Embryonic facial prominence (tissue), 1 donor: ENCODE measurements around the gene ATXN1.
A peak's percentile ranks its signal among the peaks of the same experiment; 100 is the strongest.
"Not testable (repeated sequence)": the region's sequence is repeated elsewhere in the genome, so short reads cannot be mapped to it uniquely, and the experiment has no call there.

Experiments
- DNase-seq: peaks from one replicate; pipeline ENCODE4 v3.0.0-alpha.2; 2016; ENCODE audit errors: extremely low spot score

ATXN1 gene

DNA sequence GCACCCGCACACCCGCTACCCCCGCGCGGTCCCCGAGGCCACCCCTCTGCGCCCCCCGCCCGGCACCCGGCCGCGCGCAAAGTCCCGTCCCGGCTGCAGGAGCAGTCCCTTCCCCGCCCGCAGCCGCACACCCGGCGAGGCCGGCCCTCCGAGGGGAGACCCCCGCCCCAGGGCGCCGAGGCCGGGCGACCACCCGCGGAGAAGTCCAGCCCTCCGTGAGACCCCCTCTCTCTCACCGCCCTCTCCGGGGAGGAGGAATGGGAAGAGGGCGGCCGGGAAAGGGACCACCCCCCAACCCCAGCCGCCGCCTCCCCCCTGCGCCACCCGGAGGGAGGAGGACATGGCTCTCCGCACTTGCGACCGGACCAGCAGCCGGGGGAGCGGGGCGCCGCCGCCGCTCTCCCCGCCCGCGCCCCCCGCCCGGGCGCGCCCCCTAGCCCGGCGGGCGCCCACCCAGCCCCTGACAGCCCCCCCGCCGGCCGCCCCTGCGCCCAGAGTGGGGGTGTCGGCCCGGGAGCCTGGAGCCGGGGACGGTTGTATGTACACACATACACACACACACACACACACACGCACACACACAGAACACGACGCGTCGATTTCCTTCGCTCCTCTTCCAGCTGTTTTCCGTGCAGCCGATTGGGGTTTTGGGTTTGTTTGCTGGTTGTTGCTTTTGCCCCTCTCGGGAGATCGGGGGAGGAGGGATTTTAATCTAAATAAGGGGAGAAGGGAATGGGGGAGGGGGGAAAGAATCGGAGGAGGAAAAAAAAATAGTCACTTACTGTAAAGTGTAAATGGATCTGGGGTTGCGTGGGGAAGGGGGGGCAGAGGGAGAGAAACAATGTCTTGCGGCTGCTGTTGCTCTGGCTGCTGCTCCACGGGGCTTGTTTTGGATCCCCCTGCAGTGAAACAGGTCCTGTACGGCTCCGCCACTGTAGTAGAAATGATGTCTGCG, at the start of gene ATXN1:
ATXN1 (minus strand) TSS at position 945 of the 955 bp plus-strand sequence.
- peak; percentile 60 for DNase-seq

GRCh38 chr6:16810411-16810810, 49.2 kb upstream of the ATXN1 start:
- DNase-seq: no peak

DNA sequence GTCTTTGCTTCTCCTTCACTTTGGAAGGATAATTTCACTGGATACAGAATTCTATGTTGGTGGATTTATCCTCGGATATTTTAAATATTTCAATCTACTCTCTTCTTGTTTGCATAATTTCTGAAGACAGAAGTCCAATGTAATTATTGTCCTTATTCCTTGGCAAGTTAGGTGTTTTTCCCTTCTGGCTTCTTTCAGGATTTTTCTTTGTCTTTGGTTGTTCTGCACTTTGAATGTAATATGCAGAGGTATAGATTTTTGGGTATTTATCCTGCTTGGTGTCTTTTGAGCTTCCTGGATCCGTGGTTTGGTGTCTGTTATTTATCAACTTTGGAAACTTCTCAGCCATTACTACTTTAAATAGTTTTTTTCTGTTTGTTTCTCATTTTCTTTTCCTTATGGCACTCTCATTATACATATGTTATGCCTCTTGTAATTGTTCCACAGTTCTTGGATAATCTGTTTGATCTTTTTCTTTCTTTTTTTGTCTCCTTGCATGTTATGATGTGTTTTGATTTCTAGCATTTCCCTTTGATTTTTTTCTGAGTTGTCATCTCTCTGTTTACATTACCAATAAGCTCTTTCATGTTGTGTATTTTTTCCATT, 48.6 kb upstream of the ATXN1 start:
- no peak for DNase-seq

DNA sequence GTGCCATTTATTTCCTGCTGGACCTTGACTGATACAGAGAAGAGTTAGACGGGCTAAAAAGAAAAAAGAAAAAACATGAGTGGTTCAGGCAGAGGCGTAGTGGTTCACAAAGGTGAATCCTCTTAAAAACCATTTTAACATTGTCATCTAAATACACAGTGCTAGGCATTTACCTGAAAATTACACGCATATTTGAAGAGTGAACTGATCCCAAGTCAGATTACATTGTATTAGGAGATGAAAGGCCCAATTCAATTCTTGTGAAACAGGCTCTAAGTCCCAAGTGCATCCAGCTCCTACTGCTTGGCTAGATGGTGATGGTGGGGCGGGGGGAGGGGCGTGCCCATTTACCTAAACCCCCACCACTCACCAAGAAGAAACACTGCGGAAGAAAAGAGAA, 46.7 kb upstream of the ATXN1 start:
- no peak for DNase-seq

- DNase-seq: no peak
These were observed 45.1 kb upstream of the ATXN1 start for GRCh38 chr6:16806363-16806762.

GRCh38 chr6:16805243-16805950, 44.1 kb upstream of the ATXN1 start:
- DNase-seq: no peak

DNA sequence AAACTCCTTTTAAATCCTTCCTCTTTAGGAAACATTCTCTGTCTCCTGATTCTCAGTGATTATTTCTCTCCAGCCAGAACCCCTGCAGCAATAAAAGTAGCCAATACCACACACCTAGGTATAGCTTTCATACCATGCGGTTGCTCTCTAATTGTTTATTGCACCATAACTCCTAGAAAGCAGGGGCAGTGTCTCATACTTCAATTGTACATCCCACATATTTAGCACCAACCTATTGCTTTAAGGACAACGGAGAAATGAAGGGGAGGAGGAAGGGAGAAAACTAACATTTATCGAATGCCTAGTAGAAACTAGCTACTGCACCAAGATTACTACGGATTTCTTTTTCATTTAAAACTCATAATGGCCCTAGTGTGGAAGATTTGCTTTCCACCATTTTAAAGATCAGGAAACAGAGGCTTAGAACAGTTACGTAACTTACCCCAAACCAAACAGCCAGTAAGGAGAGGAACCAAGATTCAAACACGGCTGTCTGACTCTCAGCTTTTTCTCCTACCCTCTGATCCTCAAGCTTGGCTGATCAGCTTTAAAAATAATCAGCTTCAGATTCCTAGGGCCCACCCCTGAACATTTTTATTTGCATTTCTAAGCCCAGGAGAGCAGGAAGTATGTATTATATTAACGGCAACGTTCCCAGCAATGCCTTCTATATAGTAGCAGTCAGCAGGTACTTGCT, 43.4 kb upstream of the ATXN1 start:
- no peak for DNase-seq

- DNase-seq: peak; percentile 74
These were observed 42.3 kb upstream of the ATXN1 start for GRCh38 chr6:16803294-16804200.

GRCh38 chr6:16802071-16802470, 40.8 kb upstream of the ATXN1 start:
- DNase-seq: peak; percentile 54

- no peak for DNase-seq
These were observed 39.7 kb upstream of the ATXN1 start for GRCh38 chr6:16800942-16801341.

DNA sequence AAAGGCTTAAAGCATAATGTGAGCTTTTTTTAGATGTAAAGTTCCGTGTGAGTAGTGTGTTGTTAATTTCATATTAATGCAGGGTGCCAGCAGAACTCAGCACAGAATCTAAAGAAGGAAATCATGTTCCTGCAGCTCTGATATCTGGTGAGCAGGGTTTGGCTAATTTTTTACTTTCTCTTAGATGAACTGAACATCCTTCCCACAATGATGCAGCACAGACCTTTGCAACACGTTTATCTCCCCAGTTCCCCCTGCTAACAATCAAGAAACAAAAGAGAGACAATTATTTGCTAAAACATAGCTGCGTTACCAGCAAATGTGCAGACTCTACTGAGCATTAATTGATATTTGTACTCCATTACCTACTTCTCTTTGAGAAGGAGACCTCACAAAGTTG, 39.1 kb upstream of the ATXN1 start:
- no peak for DNase-seq

GRCh38 chr6:16799279-16800193, 38.3 kb upstream of the ATXN1 start:
- no peak for DNase-seq

- no peak for DNase-seq
These were observed 32.7 kb upstream of the ATXN1 start for GRCh38 chr6:16793828-16794412.

GRCh38 chr6:16789329-16790038, 28.2 kb upstream of the ATXN1 start:
- no peak for DNase-seq

GRCh38 chr6:16787128-16787682, 25.9 kb upstream of the ATXN1 start:
- DNase-seq: no peak

DNA sequence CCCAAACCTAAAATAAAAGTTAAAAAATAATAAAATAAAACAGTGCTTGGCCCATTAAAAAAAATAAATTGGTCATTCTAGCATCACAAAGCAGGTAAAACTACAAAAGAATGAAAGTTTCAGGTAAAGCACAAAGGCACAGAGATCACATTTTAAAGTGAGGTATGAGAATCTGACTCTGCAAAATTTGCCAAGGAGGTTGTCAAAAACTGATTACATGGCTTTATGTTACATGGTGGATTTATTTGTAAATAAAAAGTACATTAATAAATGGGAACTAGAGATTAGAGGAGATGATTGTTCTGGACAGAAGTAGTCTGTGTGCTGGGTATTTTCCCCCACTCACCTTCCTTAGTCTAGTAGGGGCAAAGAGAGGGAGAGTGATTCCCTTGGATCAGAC, 24.2 kb upstream of the ATXN1 start:
- no peak for DNase-seq

DNA sequence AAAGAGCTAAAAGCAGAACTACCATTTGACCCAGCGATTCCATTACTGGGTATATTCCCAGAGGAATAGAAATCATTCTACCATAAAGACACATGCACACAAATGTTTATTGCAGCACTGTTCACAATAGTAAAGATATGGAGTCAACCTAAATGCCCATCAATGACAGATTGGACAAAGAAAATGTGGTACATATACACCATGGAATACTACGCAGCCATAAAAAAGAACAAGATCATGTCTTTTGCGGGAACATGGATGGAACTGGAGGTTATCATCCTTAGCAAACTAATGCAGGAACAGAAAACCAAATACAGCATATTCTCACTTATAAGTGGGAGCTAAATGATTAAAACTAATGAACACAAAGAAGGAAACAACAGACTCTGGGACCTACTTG, 23.7 kb upstream of the ATXN1 start:
- not testable (repeated sequence) for DNase-seq

DNA sequence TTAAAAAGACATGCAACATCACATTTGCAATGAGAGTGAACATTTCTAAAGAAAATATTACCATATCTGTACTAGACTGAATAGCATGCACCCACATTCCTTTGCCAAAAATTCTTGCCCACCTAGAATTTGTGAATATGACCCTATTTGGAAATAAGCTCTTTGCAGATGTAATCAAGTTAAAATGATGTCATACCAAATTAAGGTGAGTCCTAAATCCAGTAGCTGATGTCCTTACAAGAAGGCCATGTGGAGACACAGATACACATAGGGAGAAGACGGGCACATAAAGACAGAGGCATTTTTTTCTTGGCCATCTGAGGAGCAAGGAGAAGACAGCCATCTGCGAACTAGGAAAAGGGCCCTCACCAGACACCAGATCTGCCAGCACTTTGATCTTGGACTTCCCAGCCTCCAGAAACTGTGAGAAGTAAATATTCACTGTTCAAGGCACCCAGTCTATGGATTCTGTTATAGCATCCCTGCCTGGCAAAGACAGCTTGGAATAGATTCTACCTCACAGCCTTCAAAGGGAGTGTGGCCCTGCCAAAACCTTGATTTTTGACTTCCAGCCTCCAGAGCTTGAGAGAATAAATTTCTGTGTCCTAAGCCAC, 22.8 kb upstream of the ATXN1 start:
- no peak for DNase-seq
